Fibroblast of skin of right quadriceps (primary cell): ENCODE data around the gene EXO1.
A peak's percentile ranks its signal among the peaks of the same experiment; 100 is the strongest.

Source experiments
- DNase-seq: peaks from one replicate; pipeline ENCODE4 v3.0.0-alpha.2; 2013

Gene EXO1

DNA sequence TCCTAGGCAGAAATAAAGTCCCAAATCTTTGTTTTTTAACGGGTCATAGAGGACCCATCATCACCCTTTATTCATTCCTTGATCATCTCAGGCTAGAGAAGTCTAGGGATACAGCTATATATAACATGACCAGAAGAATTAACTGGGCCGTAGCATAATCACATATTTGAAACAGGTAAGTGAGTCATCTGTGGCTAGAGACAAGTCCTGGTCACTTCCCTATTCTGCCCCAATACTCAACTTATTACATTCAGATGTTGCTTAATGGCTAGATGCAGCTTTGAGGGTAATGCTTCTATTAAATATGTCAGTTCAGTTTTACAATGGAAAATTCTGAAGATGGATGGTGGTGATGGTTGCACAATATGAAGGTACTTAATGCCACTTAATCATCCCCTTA is 47.0 kb downstream of the EXO1 start:
- no peak for DNase-seq

DNA sequence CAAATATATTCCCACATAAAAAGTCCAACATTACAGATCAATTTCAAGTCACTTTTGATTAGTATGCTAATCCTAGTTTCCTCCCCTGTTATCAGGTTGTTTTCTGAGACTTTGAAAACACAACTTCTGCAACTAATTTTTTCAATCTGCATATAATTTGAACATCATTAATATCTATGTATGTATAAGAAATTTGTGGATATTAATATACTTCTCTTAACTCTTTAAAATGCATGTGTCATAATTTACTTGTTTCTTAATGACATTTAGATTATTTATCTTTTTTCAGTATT is 48.6 kb downstream of the EXO1 start:
- no peak for DNase-seq

DNA sequence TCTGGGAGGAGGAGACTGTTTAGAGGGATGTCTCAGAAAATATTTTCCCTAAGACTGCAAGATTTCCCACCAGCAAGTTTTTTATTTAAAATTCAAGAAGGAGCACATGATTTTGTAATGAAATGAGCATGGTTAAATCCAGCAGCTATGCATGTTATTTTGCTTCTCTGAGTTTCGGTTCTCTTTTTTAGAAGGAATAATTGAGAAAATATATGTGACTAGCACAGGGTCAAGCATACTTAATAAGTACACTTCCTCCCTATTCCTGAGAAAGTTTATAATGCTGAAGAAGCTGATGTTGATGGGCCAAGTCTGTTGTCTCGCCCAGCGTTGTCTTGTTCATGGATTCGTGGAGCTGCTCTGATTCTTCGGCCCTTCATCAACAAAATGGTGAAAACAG is 51.2 kb downstream of the EXO1 start:
- DNase-seq: no peak

DNA sequence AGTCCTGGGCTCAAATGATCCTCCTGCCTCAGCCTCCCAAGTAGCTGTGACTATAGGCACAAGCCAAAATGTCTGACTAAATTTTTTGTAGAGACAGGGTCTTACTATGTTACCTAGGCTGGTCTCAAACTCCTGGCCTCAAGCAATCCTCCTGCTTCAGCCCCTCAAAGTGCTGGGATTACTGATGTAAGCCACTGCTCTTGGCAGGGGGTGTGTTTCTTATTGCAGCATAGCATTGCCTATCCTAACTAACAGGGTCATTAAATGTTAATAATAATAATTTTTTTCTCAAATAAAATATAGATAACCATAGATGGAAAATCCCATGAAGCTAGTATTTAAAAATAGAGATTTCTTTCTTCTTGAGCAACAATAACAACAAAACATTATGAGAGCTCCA is 52.4 kb downstream of the EXO1 start:
- no peak for DNase-seq

DNA sequence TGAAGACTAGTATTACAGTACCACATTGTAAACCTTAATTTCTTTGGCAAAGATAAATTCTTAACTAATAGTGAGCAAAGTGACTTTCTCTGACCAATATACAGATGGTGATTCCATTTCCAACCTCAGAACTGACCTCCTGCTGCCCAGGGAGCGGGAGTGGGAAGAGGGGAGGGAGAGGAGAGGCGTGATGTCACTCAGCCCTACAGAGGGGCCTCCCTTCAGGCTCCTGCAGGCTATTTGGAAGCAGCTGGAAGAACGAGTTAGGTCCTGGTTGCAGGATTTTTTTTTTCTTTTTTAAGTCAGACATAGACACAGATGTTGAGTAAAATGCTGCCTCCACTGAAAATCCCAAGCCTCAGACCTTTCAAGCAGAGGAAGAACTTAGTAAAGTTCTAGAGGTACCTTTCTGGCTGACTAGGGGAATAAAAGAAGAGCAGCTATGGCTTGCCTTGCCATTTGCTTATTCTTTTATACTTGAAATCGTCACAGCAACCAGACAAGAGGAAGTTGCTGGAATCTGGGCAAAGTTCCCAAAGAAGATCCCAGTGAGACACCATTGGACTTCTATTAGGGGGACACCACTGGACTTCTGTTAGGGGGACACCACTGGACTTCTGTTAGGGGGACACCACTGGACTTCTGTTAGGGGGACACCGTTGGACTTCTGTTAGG is 54.5 kb downstream of the EXO1 start:
- peak; percentile 20 for DNase-seq

DNA sequence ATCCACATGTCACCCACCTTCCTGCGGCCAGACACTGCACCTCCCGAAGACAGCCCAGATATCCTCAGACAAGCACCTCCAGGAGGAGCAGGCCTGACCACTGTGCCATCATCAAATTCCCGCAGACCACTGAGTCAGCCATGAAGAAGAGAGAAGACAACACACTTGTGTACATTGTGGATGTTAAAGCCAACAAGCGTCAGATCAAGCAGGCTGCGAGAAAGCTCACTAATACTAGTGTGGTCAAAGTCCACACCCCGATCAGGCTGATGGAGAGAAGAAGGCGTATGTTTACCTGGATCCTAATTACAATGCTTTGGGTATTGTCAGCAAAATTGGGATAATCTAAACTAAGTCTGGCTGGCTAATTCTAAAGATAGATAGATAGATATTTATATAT is 68.2 kb downstream of the EXO1 start:
- no peak for DNase-seq

DNA sequence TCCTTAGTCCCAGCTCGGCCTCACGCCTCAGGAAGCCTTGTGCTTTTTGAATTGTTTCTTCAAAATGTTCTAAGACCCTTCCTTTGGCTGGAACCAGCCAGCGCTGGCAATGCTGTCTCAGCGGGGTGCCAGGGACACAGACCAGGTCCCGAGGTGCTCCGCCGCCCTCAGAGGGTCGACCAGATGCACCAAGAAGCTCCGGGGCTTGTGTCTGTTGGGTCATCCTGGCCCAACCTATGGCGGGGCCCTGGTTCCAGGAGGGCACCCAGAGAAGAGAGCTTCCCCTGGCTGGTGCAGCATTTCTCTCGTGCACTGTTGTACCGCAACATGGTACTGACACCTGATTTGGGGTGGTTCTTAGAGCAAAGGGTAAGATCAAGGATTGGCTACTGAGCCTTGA is 69.5 kb downstream of the EXO1 start:
- DNase-seq: no peak

DNA sequence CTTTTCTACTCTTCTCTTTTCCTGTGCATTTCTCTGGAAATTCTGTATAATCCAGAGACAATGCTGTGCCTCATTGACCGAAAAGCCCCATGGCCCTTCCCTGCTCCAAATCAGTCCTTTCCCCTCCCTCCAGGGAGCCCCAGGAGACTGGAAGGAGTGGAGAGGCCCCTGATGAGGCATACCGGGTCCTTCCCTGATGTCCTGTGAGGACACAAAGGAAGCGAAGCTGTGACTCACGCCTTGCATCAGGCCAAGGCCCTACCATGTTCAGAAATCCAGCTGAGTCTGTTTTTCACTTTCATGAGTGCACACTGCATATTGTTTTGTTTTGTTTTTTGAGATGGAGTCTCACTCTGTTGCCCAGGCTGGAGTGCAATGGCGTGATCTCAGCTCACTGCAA is 70.9 kb downstream of the EXO1 start:
- peak; percentile 84 for DNase-seq

DNA sequence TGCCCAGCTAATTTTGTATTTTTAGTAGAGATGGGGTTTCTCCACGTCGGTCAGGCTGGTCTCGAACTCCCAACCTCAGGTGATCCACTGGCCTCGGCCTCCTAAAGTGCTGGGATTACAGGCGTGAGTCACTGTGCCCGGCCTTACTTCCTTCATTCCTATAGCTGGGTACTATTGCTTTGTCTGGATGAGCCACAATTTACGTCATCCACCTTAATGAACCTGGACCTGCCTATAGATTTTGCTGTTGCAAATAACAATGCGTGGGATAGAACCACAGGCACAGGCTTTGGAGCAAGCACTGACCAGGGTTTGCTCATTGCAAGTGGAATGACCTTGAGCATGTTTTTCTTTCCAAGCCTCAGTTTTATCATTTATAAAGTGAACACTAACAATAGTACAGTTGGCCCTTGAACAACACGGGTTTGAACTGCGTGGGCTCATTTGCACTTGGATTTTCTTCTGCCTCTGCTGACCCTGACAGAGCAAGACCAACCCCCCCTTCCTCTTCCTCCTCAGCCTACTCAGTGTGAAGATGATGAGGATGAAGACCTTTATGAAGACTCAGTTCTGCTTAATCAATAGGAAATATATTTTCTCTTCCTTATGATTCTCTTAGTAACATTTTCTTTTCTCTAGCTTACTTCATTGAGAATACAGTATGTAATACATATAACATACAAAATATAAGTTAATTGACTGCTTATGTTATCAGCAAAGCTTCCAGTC is 76.2 kb downstream of the EXO1 start:
- no peak for DNase-seq

DNA sequence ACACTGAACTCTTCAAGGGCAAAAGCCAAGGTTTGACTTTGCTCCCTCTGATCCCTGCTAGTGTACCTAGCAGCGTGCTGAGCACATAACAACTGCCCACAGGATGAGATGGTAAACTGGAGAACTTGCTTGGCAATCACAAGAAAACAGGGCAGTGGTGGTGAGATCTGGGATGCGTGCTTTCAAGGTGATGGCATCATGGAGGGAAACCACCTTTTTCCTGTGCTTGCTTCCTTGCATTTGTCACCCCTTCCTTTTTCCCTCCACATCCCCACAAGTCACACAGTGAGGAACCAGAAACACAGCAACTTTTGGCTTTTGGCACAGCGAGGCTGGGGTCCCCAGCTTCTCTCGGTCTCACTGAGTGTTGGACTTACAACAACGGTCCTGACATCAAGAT is 78.1 kb downstream of the EXO1 start:
- DNase-seq: no peak

DNA sequence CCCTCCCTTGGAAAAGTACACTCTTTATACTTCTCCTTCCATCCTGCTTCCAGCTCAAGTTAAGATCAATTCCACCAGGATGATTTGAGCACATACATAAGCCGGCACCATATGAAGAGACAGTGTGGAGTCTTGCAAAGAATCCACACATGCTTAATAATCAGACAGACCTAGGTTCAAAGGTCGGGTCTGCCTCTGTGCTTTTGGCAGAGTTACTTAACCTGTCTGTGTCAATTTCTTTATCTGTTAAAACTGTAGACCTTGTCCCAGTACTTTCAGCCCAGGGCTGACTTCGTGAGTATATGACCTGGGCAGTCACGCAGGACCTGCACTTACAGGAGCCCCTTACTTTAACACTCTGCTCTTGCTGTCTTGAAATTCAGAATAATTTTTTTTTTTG is 79.3 kb downstream of the EXO1 start:
- no peak for DNase-seq

DNA sequence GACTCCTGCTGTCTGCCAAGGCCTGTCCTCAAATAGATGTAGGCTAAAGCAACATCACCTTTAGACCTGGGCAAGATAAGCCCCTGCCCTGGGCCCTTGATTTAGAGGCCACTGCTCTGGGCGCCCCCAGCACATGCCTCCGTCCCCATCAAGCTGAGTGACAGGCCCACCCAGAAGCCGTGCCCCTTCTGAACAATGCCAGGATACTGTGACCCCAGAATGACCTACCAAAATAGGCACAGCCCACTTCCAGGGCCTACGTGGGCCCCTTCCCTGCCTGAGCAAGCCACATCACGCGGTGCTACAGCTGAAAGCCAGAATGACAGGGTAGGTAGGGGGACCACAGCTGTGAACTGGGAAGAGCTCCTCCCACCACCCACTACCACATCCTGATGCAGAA is 84.8 kb downstream of the EXO1 start:
- no peak for DNase-seq

DNA sequence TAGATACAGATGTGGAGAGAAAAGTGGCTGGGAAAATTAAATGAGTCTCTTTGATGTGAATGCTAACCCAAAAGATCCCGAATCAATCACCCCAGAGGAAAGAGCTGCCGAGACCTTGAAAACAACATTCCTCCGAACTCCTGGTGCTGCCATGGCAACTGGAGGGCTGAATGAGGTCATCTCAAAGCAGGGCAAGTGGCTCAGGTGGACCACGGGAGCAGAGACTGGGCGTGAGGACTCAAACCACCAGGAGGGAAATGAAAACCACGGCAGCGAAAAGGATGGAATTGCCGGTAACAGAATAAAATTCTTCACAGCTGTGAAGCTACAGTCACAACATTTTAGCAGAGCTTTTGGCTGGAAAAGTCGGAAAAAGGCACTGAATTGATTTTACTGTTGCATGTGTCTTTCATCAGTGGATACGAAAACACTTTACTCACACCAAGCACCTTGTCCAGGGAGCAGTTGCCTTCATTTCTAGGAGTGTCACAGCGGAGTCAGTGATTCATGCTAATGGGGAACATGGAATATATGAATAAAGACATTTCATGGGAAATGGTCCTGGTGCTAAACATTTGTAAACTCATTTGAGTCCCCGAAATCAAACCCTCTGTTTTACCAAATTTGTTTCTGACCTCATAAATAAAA is 86.3 kb downstream of the EXO1 start:
- peak; percentile 64 for DNase-seq

DNA sequence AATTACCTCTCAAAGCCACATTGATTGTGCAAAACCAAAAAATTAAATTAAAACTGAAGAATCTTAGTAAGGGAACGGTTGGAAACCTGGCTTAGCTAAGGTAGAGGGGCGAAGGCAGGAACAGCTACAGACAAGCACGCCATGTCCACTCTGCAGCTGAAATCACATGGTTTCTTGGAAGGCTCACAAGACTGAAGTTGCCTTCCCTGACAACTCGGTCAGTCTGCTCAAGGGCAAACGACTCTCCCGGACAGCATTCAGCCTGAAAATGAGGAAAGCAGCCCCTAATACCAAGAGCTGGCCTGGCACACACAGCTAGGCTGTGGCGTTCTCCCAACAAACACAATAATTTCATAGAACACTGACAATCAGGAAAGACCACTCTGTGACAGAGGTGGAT is 86.9 kb downstream of the EXO1 start:
- DNase-seq: no peak
